HepG2 (cell line): ENCODE data around the gene ABCA4. TPM values are rescaled to one million over a fixed set of nuclear protein-coding genes. Genes with fewer than 3 reads are reported as not detected.
A peak's percentile ranks its signal among the peaks of the same experiment; 100 is the strongest.

Experiments
- ARID2 ChIP-seq: sonication (generic); formaldehyde crosslinking; IDR thresholded peaks from 2 replicates; pipeline ENCODE4 v1.8.1; 2022; ENCODE audit warnings: mild to moderate bottlenecking, missing genetic modification reagents, borderline replicate concordance
- E2F1 ChIP-seq: sonication (generic); formaldehyde crosslinking; IDR thresholded peaks from 2 replicates; pipeline ENCODE4 v1.5.0; 2020; ENCODE audit warnings: missing genetic modification reagents
- FUBP1 ChIP-seq: sonication (generic); formaldehyde crosslinking; IDR thresholded peaks from 2 replicates; pipeline ENCODE4 v1.5.1; 2020; ENCODE audit warnings: missing genetic modification reagents, mild to moderate bottlenecking, borderline replicate concordance
- MAX ChIP-seq: IDR thresholded peaks from 2 replicates; pipeline ENCODE4 v1.6.1; 2012; ENCODE audit warnings: inconsistent platforms
- POLR2AphosphoS2 ChIP-seq: IDR thresholded peaks from 2 replicates; pipeline ENCODE4 v1.6.1; 2011; ENCODE audit warnings: low read depth, low read length, improper control_type of control experiment
- ZBTB40 ChIP-seq, 2 experiments: fragments of 450-650 bp in 1 of 2; sonication (generic) in 1 of 2; formaldehyde crosslinking in 1 of 2; IDR thresholded peaks; 2 replicates each; pipeline versions ENCODE4 v1.6.1 to v1.8.0; 2016 to 2022; ENCODE audit warnings: antibody characterized with exemption in 1 of 2, mild to moderate bottlenecking in 1 of 2, missing genetic modification reagents in 1 of 2
- ZBTB49 ChIP-seq: sonication (generic); formaldehyde crosslinking; IDR thresholded peaks from 2 replicates; pipeline ENCODE4 v1.4.0; 2020; ENCODE audit warnings: missing genetic modification reagents, borderline replicate concordance
- ZNF513 ChIP-seq: sonication (generic); formaldehyde crosslinking; conservative IDR thresholded peaks from 2 replicates; pipeline ENCODE4 v1.5.0; 2020; ENCODE audit warnings: missing genetic modification reagents
- ZNF781 ChIP-seq: sonication (generic); formaldehyde crosslinking; IDR thresholded peaks from 2 replicates; pipeline ENCODE4 v1.5.1; 2020; ENCODE audit warnings: borderline replicate concordance, mild to moderate bottlenecking, missing genetic modification reagents; ENCODE audit errors: not compliant biosample characterization
- polyA plus RNA-seq, 8 experiments: library from polyadenylated mRNA; depleted of rRNA in 3 of 8; stranded (reverse) in 7 of 8; unstranded in 1 of 8; fragments of >200 nt; fragmentation: Illumina TruSeq in 4 of 8; extraction: Trizol in 4 of 8; gene quantifications; 2 replicates each; pipeline versions ENCODE4 v1.2.1 to v1.2.3, GENCODE V29; 2011 to 2016; ENCODE audit warnings: low read depth in 4 of 8, missing spikeins in 1 of 8, mixed read lengths in 1 of 8; ENCODE audit not compliant: insufficient read depth in 1 of 8
- total RNA-seq, 5 experiments: library from RNA; depleted of rRNA; stranded (reverse); fragments of >200 nt; fragmentation: Illumina TruSeq; extraction: Trizol; gene quantifications; 2 replicates each; pipeline ENCODE4 v1.2.3, GENCODE V29; 2016; ENCODE audit warnings: low read depth in 1 of 5

The ABCA4 gene
- total and polyA plus RNA-seq, 2 of the 13 experiments (the other 11 are each of a cell fraction or from before 2014, with no cell fraction given), result 0.24 to 0.67 TPM

- TF ChIP-seq E2F1 (CRISPR knock-in tag) (no peak), ZBTB40 (IDR thresholded peaks at IDR 0.05) (no peak), ZBTB40 (CRISPR knock-in tag; IDR thresholded peaks at IDR 0.05) (no peak), FUBP1 (CRISPR knock-in tag) (no peak), ZBTB49 (CRISPR knock-in tag) (no peak), MAX (peak; percentile 17; the same call in 1 of the 2 replicates), ARID2 (CRISPR knock-in tag) (peak; percentile 57; the same call in 1 of the 2 replicates), ZNF781 (CRISPR knock-in tag) (no peak), ZNF513 (CRISPR knock-in tag) (no peak), POLR2AphosphoS2 (no peak)
These were observed 59.2 kb downstream of the ABCA4 start (continued) for GRCh38 chr1:94061513-94062443.
